HG03103 (cell line): ENCODE measurements around the gene CNPY1.
"Not testable (repeated sequence)": the region's sequence is repeated elsewhere in the genome, so short reads cannot be mapped to it uniquely, and the experiment has no call there.

Experiments
- ATAC-seq: cut with Tn5 transposase; IDR thresholded peaks from one replicate; pipeline ENCODE4 v1.9.1; 2021; ENCODE audit warnings: low read depth; ENCODE audit not compliant: unreplicated experiment

The CNPY1 gene

GRCh38 chr7:155546449-155546848 is at the start of gene CNPY1:
TSS of gene CNPY1 (minus strand) at chr7:155546559. CDS start at chr7:155545929, 630 bp downstream.
- ATAC-seq: not testable (repeated sequence)

GRCh38 chr7:155594961-155595366 is 48.6 kb upstream of the CNPY1 start:
- no peak for ATAC-seq

GRCh38 chr7:155594163-155594732 is 47.9 kb upstream of the CNPY1 start:
- ATAC-seq: no peak

- ATAC-seq: no peak
Measured at GRCh38 chr7:155593461-155594162, 47.3 kb upstream of the CNPY1 start.

- no peak for ATAC-seq
Measured at GRCh38 chr7:155591055-155591775, 44.9 kb upstream of the CNPY1 start.

- ATAC-seq: no peak
Measured at GRCh38 chr7:155590215-155591018, 44.1 kb upstream of the CNPY1 start.

- ATAC-seq: no peak
Measured at GRCh38 chr7:155589001-155589980, 42.9 kb upstream of the CNPY1 start.

GRCh38 chr7:155588468-155588998 is 42.2 kb upstream of the CNPY1 start:
- no peak for ATAC-seq

- ATAC-seq: no peak
Measured at GRCh38 chr7:155587486-155587885, 41.1 kb upstream of the CNPY1 start.

GRCh38 chr7:155586843-155587440 is 40.6 kb upstream of the CNPY1 start:
- no peak for ATAC-seq

- ATAC-seq: no peak
Measured at GRCh38 chr7:155585951-155586350, 39.6 kb upstream of the CNPY1 start.

GRCh38 chr7:155585532-155585895 is 39.2 kb upstream of the CNPY1 start:
- ATAC-seq: no peak

- no peak for ATAC-seq
Measured at GRCh38 chr7:155584763-155585531, 38.6 kb upstream of the CNPY1 start.

GRCh38 chr7:155584261-155584660 is 37.9 kb upstream of the CNPY1 start:
- no peak for ATAC-seq

GRCh38 chr7:155583636-155584035 is 37.3 kb upstream of the CNPY1 start:
- ATAC-seq: no peak

- ATAC-seq: no peak
Measured at GRCh38 chr7:155581954-155582353, 35.6 kb upstream of the CNPY1 start.

- ATAC-seq: no peak
Measured at GRCh38 chr7:155581107-155581830, 34.9 kb upstream of the CNPY1 start.

- ATAC-seq: no peak
Measured at GRCh38 chr7:155580367-155580766, 34.0 kb upstream of the CNPY1 start.
